ENCODE measurements around the gene FARP1.
"Not testable (repeated sequence)": the region's sequence is repeated elsewhere in the genome, so short reads cannot be mapped to it uniquely, and the experiment has no call there.

FARP1 gene

GRCh38 chr13:98409281-98409680 lies 266.4 kb downstream of the FARP1 start:
- DNase-seq: no peak

GRCh38 chr13:98410612-98411011 lies 267.7 kb downstream of the FARP1 start:
- no peak for DNase-seq

GRCh38 chr13:98411013-98411412 lies 268.1 kb downstream of the FARP1 start:
- no peak for DNase-seq

GRCh38 chr13:98411617-98412265 lies 268.8 kb downstream of the FARP1 start:
- DNase-seq: no peak

- DNase-seq: not testable (repeated sequence)
These were observed 270.4 kb downstream of the FARP1 start for GRCh38 chr13:98413278-98413677.

GRCh38 chr13:98413796-98414195 lies 270.9 kb downstream of the FARP1 start:
- DNase-seq: no peak

GRCh38 chr13:98415326-98416070 lies 272.6 kb downstream of the FARP1 start:
- DNase-seq: no peak

- DNase-seq: no peak
These were observed 273.5 kb downstream of the FARP1 start for GRCh38 chr13:98416408-98416807.

- no peak for DNase-seq
These were observed 277.1 kb downstream of the FARP1 start for GRCh38 chr13:98419786-98420553.

- DNase-seq: no peak
These were observed 277.8 kb downstream of the FARP1 start for GRCh38 chr13:98420554-98421175.

- no peak for DNase-seq
These were observed 279.2 kb downstream of the FARP1 start for GRCh38 chr13:98422046-98422445.

GRCh38 chr13:98423417-98423816 lies 280.5 kb downstream of the FARP1 start:
- DNase-seq: no peak

- no peak for DNase-seq
These were observed 284.6 kb downstream of the FARP1 start for GRCh38 chr13:98427331-98427995.

- no peak for DNase-seq
These were observed 285.5 kb downstream of the FARP1 start for GRCh38 chr13:98428256-98428966.

GRCh38 chr13:98429081-98429480 lies 286.2 kb downstream of the FARP1 start:
- no peak for DNase-seq

GRCh38 chr13:98429531-98429930 lies 286.6 kb downstream of the FARP1 start:
- no peak for DNase-seq

GRCh38 chr13:98429977-98430736 lies 287.3 kb downstream of the FARP1 start:
- no peak for DNase-seq

- DNase-seq: no peak
These were observed 289.7 kb downstream of the FARP1 start for GRCh38 chr13:98432638-98433037.

- no peak for DNase-seq
These were observed 290.8 kb downstream of the FARP1 start for GRCh38 chr13:98433654-98434053.

- DNase-seq: no peak
These were observed 291.2 kb downstream of the FARP1 start for GRCh38 chr13:98434060-98434459.

- DNase-seq: no peak
These were observed 292.5 kb downstream of the FARP1 start for GRCh38 chr13:98435376-98435775.
